Measurements from ENCODE around the gene NEUROG3. TPM values are rescaled to one million over a fixed set of nuclear protein-coding genes. Genes with fewer than 3 reads are reported as not detected.

NEUROG3 gene
- total RNA-seq, 1 donor from 2014 or later = not detected

Other genes starting within 250 kb of the NEUROG3 start
- 5.6 TPM for gene TACR2, start 156.5 kb downstream of the NEUROG3 start, total RNA-seq
- 156 TPM for gene TSPAN15, start 122.0 kb downstream of the NEUROG3 start, total RNA-seq
- gene FAM241B, start 56.8 kb upstream of the NEUROG3 start, total RNA-seq = 5.6 TPM
- gene COL13A1, start 228.5 kb upstream of the NEUROG3 start, total RNA-seq = 4.9 TPM

All from ureter (tissue), 1 donor.